Smooth muscle cell (in vitro differentiated cells): ENCODE measurements around the gene GPR137. TPM values are rescaled to one million over a fixed set of nuclear protein-coding genes. Genes with fewer than 3 reads are reported as not detected.

Experiments used
- DNase-seq: peaks from one replicate; lab custom pipeline; 2025; ENCODE audit not compliant: unreplicated experiment; lab: John Stamatoyannopoulos, UW
- H2AFZ ChIP-seq: fragments of 200-600 bp; sonication (generic); 2 replicates; pipeline ENCODE4 v1.6.0; 2016; ENCODE audit warnings: antibody characterized with exemption, low read depth, mild to moderate bottlenecking
- H3F3A ChIP-seq: fragments of 200-600 bp; sonication (generic); 2 replicates; pipeline ENCODE4 v1.6.0; 2017; ENCODE audit warnings: antibody characterized with exemption, low read depth
- H3K27ac ChIP-seq: fragments of 200-600 bp; sonication (generic); 2 replicates; pipeline ENCODE4 v1.5.1; 2016; ENCODE audit warnings: low read depth, mild to moderate bottlenecking
- H3K27me3 ChIP-seq: fragments of 200-600 bp; sonication (generic); 2 replicates; pipeline ENCODE4 v1.6.1; 2016; ENCODE audit warnings: low read depth, mild to moderate bottlenecking
- H3K36me3 ChIP-seq: fragments of 200-600 bp; sonication (generic); 2 replicates; pipeline ENCODE4 v1.5.1; 2016; ENCODE audit warnings: low read depth
- H3K4me1 ChIP-seq: fragments of 200-600 bp; sonication (generic); 2 replicates; pipeline ENCODE4 v1.5.1; 2016; ENCODE audit warnings: low read depth
- H3K4me2 ChIP-seq: fragments of 200-600 bp; sonication (generic); 2 replicates; pipeline ENCODE4 v1.6.0; 2016; ENCODE audit warnings: mild to moderate bottlenecking
- H3K4me3 ChIP-seq: fragments of 200-600 bp; sonication (generic); 2 replicates; pipeline ENCODE4 v1.5.1; 2016; ENCODE audit warnings: mild to moderate bottlenecking
- H3K79me2 ChIP-seq: fragments of 200-600 bp; sonication (generic); 2 replicates; pipeline ENCODE4 v1.6.0; 2016; ENCODE audit warnings: low read depth, mild to moderate bottlenecking
- H3K9ac ChIP-seq: fragments of 200-600 bp; sonication (generic); 2 replicates; pipeline ENCODE4 v1.6.0; 2016; ENCODE audit warnings: low read depth
- H3K9me3 ChIP-seq: fragments of 200-600 bp; sonication (generic); replicated peaks from 2 replicates; pipeline ENCODE4 v1.5.1; 2016; ENCODE audit warnings: low read depth
- H4K20me1 ChIP-seq: fragments of 200-600 bp; sonication (generic); 2 replicates; pipeline ENCODE4 v1.6.0; 2016; ENCODE audit warnings: low read depth
- CTCF ChIP-seq: fragments of 200-600 bp; sonication (generic); IDR thresholded peaks from 2 replicates; pipeline ENCODE4 v1.5.1; 2017; ENCODE audit warnings: borderline replicate concordance, mild to moderate bottlenecking, antibody characterized with exemption; ENCODE audit not compliant: insufficient read depth, poor library complexity, severe bottlenecking
- WGBS: methylation state at CpG from one replicate; pipeline ENCODE4 v1.1.7; 2016; ENCODE audit warnings: low lambda C conversion rate; 5-methylcytosine and 5-hydroxymethylcytosine counted together
- polyA plus RNA-seq: library from polyadenylated mRNA; unstranded; fragments of >200 nt; fragmentation: Nextera tagmentation; extraction: Ambion mirVana; gene quantifications from 2 replicates; pipeline ENCODE4 v1.2.1, GENCODE V29; 2016
- total RNA-seq: library from RNA; depleted of rRNA; stranded (reverse); fragments of >200 nt; gene quantifications from 2 replicates; pipeline ENCODE4 v1.2.3, GENCODE V29; 2014

Gene GPR137
- total and polyA plus RNA-seq, 2 experiments from 2014 or later, result 17.3 to 69.0 TPM

- Histone ChIP-seq H3K79me2 (peaks cover 15% of the 10 kb centered on the region), H3K36me3 (no peaks in the 10 kb centered on the region), H3K27me3 (peaks cover 16% of the 10 kb centered on the region), H3K4me2 (peak overlapping the region; percentile 91), H3K27ac (no peak overlapping the region), H3F3A (no peaks in the 10 kb centered on the region), H2AFZ (no peak overlapping the region), H4K20me1 (peaks cover 10% of the 10 kb centered on the region), H3K9me3 (no peaks in the 10 kb centered on the region), H3K9ac (peak overlapping the region; percentile 93), H3K4me3 (peak overlapping the region; percentile 92), H3K4me1 (peaks cover 11% of the 10 kb centered on the region)
- TF ChIP-seq CTCF, result no peak
- no peak for DNase-seq
- 36% methylated on average over 37 of the region's 40 CpGs for WGBS
These were observed 495 bp downstream of the GPR137 start for GRCh38 chr11:64285885-64286800.

GRCh38 chr11:64286801-64287159 lies 1.1 kb downstream of the GPR137 start:
- WGBS, result 96% methylated on average over 9 of the region's 9 CpGs
- no peak overlapping the region for H3K4me3 ChIP-seq
- peaks cover 10% of the 10 kb centered on the region for H4K20me1 ChIP-seq
- peak overlapping the region; percentile 91 for H3K4me2 ChIP-seq
- H2AFZ ChIP-seq, result no peak overlapping the region
- no peaks in the 10 kb centered on the region for H3K9me3 ChIP-seq
- H3K36me3 ChIP-seq, result no peaks in the 10 kb centered on the region
- no peak for TF ChIP-seq CTCF
- no peak for DNase-seq
- peaks cover 23% of the 10 kb centered on the region for H3K27me3 ChIP-seq
- H3K9ac ChIP-seq, result no peak overlapping the region
- H3K4me1 ChIP-seq, result peaks cover 11% of the 10 kb centered on the region
- peaks cover 15% of the 10 kb centered on the region for H3K79me2 ChIP-seq
- no peak overlapping the region for H3K27ac ChIP-seq
- H3F3A ChIP-seq, result no peaks in the 10 kb centered on the region

GRCh38 chr11:64287676-64288352 lies 2.2 kb downstream of the GPR137 start:
- no peaks in the 10 kb centered on the region for H3K36me3 ChIP-seq
- H3K27me3 ChIP-seq, result peaks cover 33% of the 10 kb centered on the region
- H3K9ac ChIP-seq, result no peak overlapping the region
- no peaks in the 10 kb centered on the region for H3F3A ChIP-seq
- no peak for DNase-seq
- 96% methylated on average over 33 of the region's 33 CpGs for WGBS
- H3K4me2 ChIP-seq, result no peak overlapping the region
- peaks cover 15% of the 10 kb centered on the region for H3K79me2 ChIP-seq
- H3K9me3 ChIP-seq, result no peaks in the 10 kb centered on the region
- H2AFZ ChIP-seq, result no peak overlapping the region
- no peak overlapping the region for H3K27ac ChIP-seq
- H4K20me1 ChIP-seq, result peaks cover 17% of the 10 kb centered on the region
- no peak for TF ChIP-seq CTCF
- H3K4me3 ChIP-seq, result no peak overlapping the region
- H3K4me1 ChIP-seq, result peaks cover 16% of the 10 kb centered on the region
